Astrocyte (in vitro differentiated cells and primary cell): Measurements from ENCODE around the gene FHIT. TPM values are rescaled to one million over a fixed set of nuclear protein-coding genes. Genes with fewer than 3 reads are reported as not detected.

Experiments
- DNase-seq: peaks from one replicate; pipeline ENCODE4 v3.0.0-alpha.2; 2010; ENCODE audit warnings: low read depth
- FAIRE-seq: peaks from 2 replicates; lab custom pipeline; 2011; peaks lifted over from hg19 to GRCh38; lab: Jason Lieb, UNC
- H2AFZ ChIP-seq: 2 replicates; pipeline ENCODE4 v1.6.0; 2012; ENCODE audit warnings: low read depth, low read length, inconsistent platforms
- H3K27ac ChIP-seq: 2 replicates; pipeline ENCODE4 v1.5.1; 2011; ENCODE audit warnings: low read depth, low read length, inconsistent platforms
- H3K27me3 ChIP-seq: 2 replicates; pipeline ENCODE4 v1.6.0; 2011; ENCODE audit warnings: low read length, inconsistent platforms; ENCODE audit not compliant: insufficient read depth
- H3K36me3 ChIP-seq: 2 replicates; pipeline ENCODE4 v1.5.1; 2011; ENCODE audit warnings: low read length, inconsistent platforms; ENCODE audit not compliant: insufficient read depth
- H3K4me1 ChIP-seq: 2 replicates; pipeline ENCODE4 v1.5.1; 2011; ENCODE audit warnings: low read length, inconsistent platforms; ENCODE audit not compliant: insufficient read depth
- H3K4me2 ChIP-seq: 2 replicates; pipeline ENCODE4 v1.6.0; 2012; ENCODE audit warnings: low read length, inconsistent platforms
- H3K4me3 ChIP-seq: 2 replicates; pipeline ENCODE4 v1.5.1; 2011; ENCODE audit warnings: low read depth, mild to moderate bottlenecking, low read length, inconsistent platforms; ENCODE audit not compliant: insufficient read depth
- H3K79me2 ChIP-seq: 2 replicates; pipeline ENCODE4 v1.6.0; 2012; ENCODE audit warnings: mild to moderate bottlenecking, low read length, inconsistent platforms; ENCODE audit not compliant: insufficient read depth
- H3K9ac ChIP-seq: 2 replicates; pipeline ENCODE4 v1.6.0; 2012; ENCODE audit warnings: mild to moderate bottlenecking, low read length, inconsistent platforms
- H3K9me3 ChIP-seq: 2 replicates; pipeline ENCODE4 v1.5.1; 2012; ENCODE audit warnings: low read depth, mild to moderate bottlenecking, low read length, inconsistent platforms; ENCODE audit not compliant: insufficient read depth
- H4K20me1 ChIP-seq: 2 replicates; pipeline ENCODE4 v1.6.0; 2012; ENCODE audit warnings: low read length, inconsistent platforms; ENCODE audit not compliant: insufficient read depth
- H3K27ac Mint-ChIP-seq: one replicate; pipeline ENCODE4 v1.8.0; 2021; ENCODE audit warnings: mild to moderate bottlenecking, mixed read lengths; ENCODE audit not compliant: unreplicated experiment
- H3K27me3 Mint-ChIP-seq: one replicate; pipeline ENCODE4 v1.8.0; 2021; ENCODE audit warnings: low read depth, mixed read lengths; ENCODE audit not compliant: unreplicated experiment
- H3K36me3 Mint-ChIP-seq: one replicate; pipeline ENCODE4 v1.8.0; 2021; ENCODE audit warnings: low read depth, mixed read lengths; ENCODE audit not compliant: unreplicated experiment
- H3K4me1 Mint-ChIP-seq: one replicate; pipeline ENCODE4 v1.8.0; 2021; ENCODE audit warnings: low read depth, mixed read lengths; ENCODE audit not compliant: unreplicated experiment
- H3K4me3 Mint-ChIP-seq: one replicate; pipeline ENCODE4 v1.8.0; 2021; ENCODE audit warnings: mild to moderate bottlenecking, moderate library complexity, mixed read lengths; ENCODE audit not compliant: unreplicated experiment
- H3K9me3 Mint-ChIP-seq: one replicate; pipeline ENCODE4 v1.8.0; 2021; ENCODE audit warnings: mild to moderate bottlenecking, mixed read lengths; ENCODE audit not compliant: unreplicated experiment
- EZH2 ChIP-seq: IDR thresholded peaks from 2 replicates; pipeline ENCODE4 v1.6.1; 2012; ENCODE audit warnings: mild to moderate bottlenecking, low read length, inconsistent platforms; ENCODE audit not compliant: insufficient read depth
- total RNA-seq: library from RNA; stranded (reverse); gene quantifications from 2 replicates; pipeline ENCODE4 v1.2.1, GENCODE V29; 2021
- TF ChIP-seq, protein P1 (sequence below): IDR thresholded peaks from 2 replicates; pipeline ENCODE4 v1.5.1; 2011; ENCODE audit warnings: low read depth, mild to moderate bottlenecking, inconsistent platforms, low read length, moderate library complexity; ENCODE audit not compliant: insufficient read depth

The FHIT gene
- total RNA-seq, 1 donor from 2014 or later = 6.7 TPM

- Mint-ChIP-seq H3K27me3 (no peaks in the 10 kb centered on the region), H3K27ac (no peak overlapping the region), H3K9me3 (peaks cover 2% of the 10 kb centered on the region), H3K4me3 (no peak overlapping the region), H3K36me3 (peaks cover 3% of the 10 kb centered on the region), H3K4me1 (no peaks in the 10 kb centered on the region)
- no peaks in the 10 kb centered on the region for H3K79me2 ChIP-seq
- no peaks in the 10 kb centered on the region for H3K36me3 ChIP-seq
- TF ChIP-seq EZH2 = no peak
- TF ChIP-seq, protein P1, sequence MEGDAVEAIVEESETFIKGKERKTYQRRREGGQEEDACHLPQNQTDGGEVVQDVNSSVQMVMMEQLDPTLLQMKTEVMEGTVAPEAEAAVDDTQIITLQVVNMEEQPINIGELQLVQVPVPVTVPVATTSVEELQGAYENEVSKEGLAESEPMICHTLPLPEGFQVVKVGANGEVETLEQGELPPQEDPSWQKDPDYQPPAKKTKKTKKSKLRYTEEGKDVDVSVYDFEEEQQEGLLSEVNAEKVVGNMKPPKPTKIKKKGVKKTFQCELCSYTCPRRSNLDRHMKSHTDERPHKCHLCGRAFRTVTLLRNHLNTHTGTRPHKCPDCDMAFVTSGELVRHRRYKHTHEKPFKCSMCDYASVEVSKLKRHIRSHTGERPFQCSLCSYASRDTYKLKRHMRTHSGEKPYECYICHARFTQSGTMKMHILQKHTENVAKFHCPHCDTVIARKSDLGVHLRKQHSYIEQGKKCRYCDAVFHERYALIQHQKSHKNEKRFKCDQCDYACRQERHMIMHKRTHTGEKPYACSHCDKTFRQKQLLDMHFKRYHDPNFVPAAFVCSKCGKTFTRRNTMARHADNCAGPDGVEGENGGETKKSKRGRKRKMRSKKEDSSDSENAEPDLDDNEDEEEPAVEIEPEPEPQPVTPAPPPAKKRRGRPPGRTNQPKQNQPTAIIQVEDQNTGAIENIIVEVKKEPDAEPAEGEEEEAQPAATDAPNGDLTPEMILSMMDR = no peak
- H3K27me3 ChIP-seq = no peaks in the 10 kb centered on the region
- H3K4me1 ChIP-seq = no peaks in the 10 kb centered on the region
- H3K9ac ChIP-seq = no peak overlapping the region
- no peaks in the 10 kb centered on the region for H3K9me3 ChIP-seq
- no peak overlapping the region for H2AFZ ChIP-seq
- H3K4me3 ChIP-seq = no peak overlapping the region
- H3K4me2 ChIP-seq = no peak overlapping the region
- no peak for DNase-seq
- H4K20me1 ChIP-seq = no peaks in the 10 kb centered on the region
- no peak overlapping the region for H3K27ac ChIP-seq
- no peak for FAIRE-seq
Observed at GRCh38 chr3:60909526-60909925, 341.7 kb downstream of the FHIT start.

DNA sequence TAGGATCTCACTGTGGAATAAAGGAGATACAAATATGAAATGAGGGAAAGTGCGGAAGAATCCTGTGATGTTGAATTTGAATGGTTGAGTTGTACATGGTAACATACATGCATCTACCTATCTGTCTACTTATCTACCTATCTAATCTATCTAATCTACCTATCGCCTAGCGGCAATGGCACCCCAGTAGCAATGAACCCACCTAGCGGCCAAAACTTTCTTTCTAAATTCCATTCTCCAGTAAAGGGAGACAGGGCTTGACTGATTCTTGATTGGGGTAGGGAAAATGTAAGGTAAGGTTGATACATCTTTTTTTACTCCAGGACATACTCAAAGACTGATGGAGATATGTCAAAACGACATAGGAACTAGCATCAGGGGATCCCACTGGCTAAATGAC lies 345.0 kb downstream of the FHIT start:
- H4K20me1 ChIP-seq = no peaks in the 10 kb centered on the region
- TF ChIP-seq, protein P1 = no peak
- no peak for TF ChIP-seq EZH2
- DNase-seq (no peak), FAIRE-seq (no peak)
- H3K36me3 ChIP-seq = no peaks in the 10 kb centered on the region
- no peaks in the 10 kb centered on the region for H3K79me2 ChIP-seq
- no peak overlapping the region for H3K4me3 ChIP-seq
- Mint-ChIP-seq H3K9me3 (no peaks in the 10 kb centered on the region), H3K27me3 (no peaks in the 10 kb centered on the region), H3K36me3 (no peaks in the 10 kb centered on the region), H3K4me3 (no peak overlapping the region), H3K27ac (no peak overlapping the region), H3K4me1 (no peaks in the 10 kb centered on the region)
- no peak overlapping the region for H3K4me2 ChIP-seq
- no peaks in the 10 kb centered on the region for H3K27me3 ChIP-seq
- no peak overlapping the region for H3K27ac ChIP-seq
- no peaks in the 10 kb centered on the region for H3K9me3 ChIP-seq
- H2AFZ ChIP-seq = no peak overlapping the region
- H3K4me1 ChIP-seq = no peaks in the 10 kb centered on the region
- no peak overlapping the region for H3K9ac ChIP-seq

DNA sequence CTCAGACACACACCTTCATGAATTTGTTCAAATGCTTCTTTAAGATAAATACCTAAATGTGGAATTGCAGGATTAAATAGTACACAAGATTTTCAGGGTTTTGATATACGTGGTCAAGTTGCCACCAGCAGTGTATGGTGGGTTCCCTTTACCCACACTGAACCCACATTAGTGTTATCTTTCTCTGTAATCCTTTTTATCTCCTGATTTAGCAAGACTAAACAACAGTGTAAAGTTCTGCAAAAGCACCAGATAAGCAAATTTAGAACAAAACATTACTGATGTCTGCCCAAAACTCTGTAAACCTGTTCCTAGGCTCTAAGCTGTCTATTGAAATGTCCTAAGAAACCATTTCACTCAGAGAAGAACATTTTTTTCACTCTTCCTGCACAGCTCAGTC lies 352.9 kb downstream of the FHIT start:
- TF ChIP-seq, protein P1 = no peak
- TF ChIP-seq EZH2 = no peak

More for the DNA sequence above, 352.9 kb downstream of the FHIT start:
- Mint-ChIP-seq H3K36me3 (no peaks in the 10 kb centered on the region), H3K4me1 (no peaks in the 10 kb centered on the region), H3K4me3 (no peak overlapping the region), H3K27ac (no peak overlapping the region), H3K27me3 (no peaks in the 10 kb centered on the region), H3K9me3 (no peaks in the 10 kb centered on the region)
- Histone ChIP-seq H3K4me1 (no peaks in the 10 kb centered on the region), H3K79me2 (no peaks in the 10 kb centered on the region), H2AFZ (no peak overlapping the region), H3K4me2 (no peak overlapping the region), H3K9ac (no peak overlapping the region), H3K9me3 (no peaks in the 10 kb centered on the region), H3K27ac (no peak overlapping the region), H3K27me3 (no peaks in the 10 kb centered on the region), H3K4me3 (no peak overlapping the region), H3K36me3 (no peaks in the 10 kb centered on the region), H4K20me1 (no peaks in the 10 kb centered on the region)
- DNase-seq (no peak), FAIRE-seq (no peak)
